Smooth muscle cell (in vitro differentiated cells): Measurements from ENCODE around the gene SMIM35. TPM values are rescaled to one million over a fixed set of nuclear protein-coding genes. Genes with fewer than 3 reads are reported as not detected.

Source experiments
- DNase-seq: peaks from one replicate; lab custom pipeline; 2025; ENCODE audit not compliant: unreplicated experiment; lab: John Stamatoyannopoulos, UW
- H2AFZ ChIP-seq: fragments of 200-600 bp; sonication (generic); 2 replicates; pipeline ENCODE4 v1.6.0; 2016; ENCODE audit warnings: antibody characterized with exemption, low read depth, mild to moderate bottlenecking
- H3F3A ChIP-seq: fragments of 200-600 bp; sonication (generic); 2 replicates; pipeline ENCODE4 v1.6.0; 2017; ENCODE audit warnings: antibody characterized with exemption, low read depth
- H3K27ac ChIP-seq: fragments of 200-600 bp; sonication (generic); 2 replicates; pipeline ENCODE4 v1.5.1; 2016; ENCODE audit warnings: low read depth, mild to moderate bottlenecking
- H3K27me3 ChIP-seq: fragments of 200-600 bp; sonication (generic); 2 replicates; pipeline ENCODE4 v1.6.1; 2016; ENCODE audit warnings: low read depth, mild to moderate bottlenecking
- H3K36me3 ChIP-seq: fragments of 200-600 bp; sonication (generic); 2 replicates; pipeline ENCODE4 v1.5.1; 2016; ENCODE audit warnings: low read depth
- H3K4me1 ChIP-seq: fragments of 200-600 bp; sonication (generic); 2 replicates; pipeline ENCODE4 v1.5.1; 2016; ENCODE audit warnings: low read depth
- H3K4me2 ChIP-seq: fragments of 200-600 bp; sonication (generic); 2 replicates; pipeline ENCODE4 v1.6.0; 2016; ENCODE audit warnings: mild to moderate bottlenecking
- H3K4me3 ChIP-seq: fragments of 200-600 bp; sonication (generic); 2 replicates; pipeline ENCODE4 v1.5.1; 2016; ENCODE audit warnings: mild to moderate bottlenecking
- H3K79me2 ChIP-seq: fragments of 200-600 bp; sonication (generic); 2 replicates; pipeline ENCODE4 v1.6.0; 2016; ENCODE audit warnings: low read depth, mild to moderate bottlenecking
- H3K9ac ChIP-seq: fragments of 200-600 bp; sonication (generic); 2 replicates; pipeline ENCODE4 v1.6.0; 2016; ENCODE audit warnings: low read depth
- H3K9me3 ChIP-seq: fragments of 200-600 bp; sonication (generic); replicated peaks from 2 replicates; pipeline ENCODE4 v1.5.1; 2016; ENCODE audit warnings: low read depth
- H4K20me1 ChIP-seq: fragments of 200-600 bp; sonication (generic); 2 replicates; pipeline ENCODE4 v1.6.0; 2016; ENCODE audit warnings: low read depth
- WGBS: methylation state at CpG from one replicate; pipeline ENCODE4 v1.1.7; 2016; ENCODE audit warnings: low lambda C conversion rate; 5-methylcytosine and 5-hydroxymethylcytosine counted together
- polyA plus RNA-seq: library from polyadenylated mRNA; unstranded; fragments of >200 nt; fragmentation: Nextera tagmentation; extraction: Ambion mirVana; gene quantifications from 2 replicates; pipeline ENCODE4 v1.2.1, GENCODE V29; 2016
- total RNA-seq: library from RNA; depleted of rRNA; stranded (reverse); fragments of >200 nt; gene quantifications from 2 replicates; pipeline ENCODE4 v1.2.3, GENCODE V29; 2014
- TF ChIP-seq, protein P1 (sequence below): fragments of 200-600 bp; sonication (generic); IDR thresholded peaks from 2 replicates; pipeline ENCODE4 v1.5.1; 2017; ENCODE audit warnings: borderline replicate concordance, mild to moderate bottlenecking, antibody characterized with exemption; ENCODE audit not compliant: insufficient read depth, poor library complexity, severe bottlenecking

Gene SMIM35
- total and polyA plus RNA-seq, 2 experiments from 2014 or later: not detected

DNA sequence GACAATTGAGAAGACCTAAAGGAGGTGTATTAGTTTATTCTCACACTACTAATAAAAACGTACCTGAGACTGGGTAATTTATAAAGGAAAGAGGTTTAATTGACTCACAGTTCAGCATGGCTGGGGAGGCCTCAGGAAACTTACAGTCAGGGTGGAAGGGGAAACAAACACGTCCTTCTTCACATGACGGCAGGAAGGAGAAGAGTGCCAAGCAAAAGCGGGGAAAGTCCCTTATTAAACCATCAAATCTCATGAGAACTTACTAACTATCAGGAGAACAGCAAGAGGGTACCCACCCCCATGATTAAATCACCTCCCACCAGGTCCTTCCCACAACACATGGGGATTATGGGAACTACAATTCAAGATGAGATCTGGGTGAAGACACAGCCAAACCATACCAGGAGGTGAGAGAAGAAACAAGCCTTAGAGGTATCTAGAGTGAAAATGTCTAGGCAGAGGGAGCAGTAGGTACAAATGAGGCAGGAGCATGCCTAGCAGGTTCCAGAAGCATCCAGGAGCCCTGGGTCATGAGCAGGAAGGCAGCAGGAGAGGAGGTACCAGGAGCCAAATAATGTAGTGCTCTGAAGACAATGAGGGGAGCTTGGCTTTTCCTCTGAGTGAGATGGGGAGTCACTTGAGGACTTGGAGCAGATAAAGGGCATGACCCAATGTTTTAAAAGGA is 69.0 kb downstream of the SMIM35 start:
- Histone ChIP-seq H3K4me2 (no peak overlapping the region), H3K9ac (no peak overlapping the region), H3F3A (no peaks in the 10 kb centered on the region), H4K20me1 (no peaks in the 10 kb centered on the region), H3K4me3 (no peak overlapping the region), H3K36me3 (no peaks in the 10 kb centered on the region), H3K27ac (no peak overlapping the region), H2AFZ (no peak overlapping the region), H3K79me2 (no peaks in the 10 kb centered on the region), H3K4me1 (no peaks in the 10 kb centered on the region), H3K9me3 (no peaks in the 10 kb centered on the region), H3K27me3 (peaks cover 5% of the 10 kb centered on the region)
- 67% methylated on average over 4 of the region's 4 CpGs for WGBS
- TF ChIP-seq, protein P1, sequence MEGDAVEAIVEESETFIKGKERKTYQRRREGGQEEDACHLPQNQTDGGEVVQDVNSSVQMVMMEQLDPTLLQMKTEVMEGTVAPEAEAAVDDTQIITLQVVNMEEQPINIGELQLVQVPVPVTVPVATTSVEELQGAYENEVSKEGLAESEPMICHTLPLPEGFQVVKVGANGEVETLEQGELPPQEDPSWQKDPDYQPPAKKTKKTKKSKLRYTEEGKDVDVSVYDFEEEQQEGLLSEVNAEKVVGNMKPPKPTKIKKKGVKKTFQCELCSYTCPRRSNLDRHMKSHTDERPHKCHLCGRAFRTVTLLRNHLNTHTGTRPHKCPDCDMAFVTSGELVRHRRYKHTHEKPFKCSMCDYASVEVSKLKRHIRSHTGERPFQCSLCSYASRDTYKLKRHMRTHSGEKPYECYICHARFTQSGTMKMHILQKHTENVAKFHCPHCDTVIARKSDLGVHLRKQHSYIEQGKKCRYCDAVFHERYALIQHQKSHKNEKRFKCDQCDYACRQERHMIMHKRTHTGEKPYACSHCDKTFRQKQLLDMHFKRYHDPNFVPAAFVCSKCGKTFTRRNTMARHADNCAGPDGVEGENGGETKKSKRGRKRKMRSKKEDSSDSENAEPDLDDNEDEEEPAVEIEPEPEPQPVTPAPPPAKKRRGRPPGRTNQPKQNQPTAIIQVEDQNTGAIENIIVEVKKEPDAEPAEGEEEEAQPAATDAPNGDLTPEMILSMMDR: no peak
- DNase-seq: no peak

DNA sequence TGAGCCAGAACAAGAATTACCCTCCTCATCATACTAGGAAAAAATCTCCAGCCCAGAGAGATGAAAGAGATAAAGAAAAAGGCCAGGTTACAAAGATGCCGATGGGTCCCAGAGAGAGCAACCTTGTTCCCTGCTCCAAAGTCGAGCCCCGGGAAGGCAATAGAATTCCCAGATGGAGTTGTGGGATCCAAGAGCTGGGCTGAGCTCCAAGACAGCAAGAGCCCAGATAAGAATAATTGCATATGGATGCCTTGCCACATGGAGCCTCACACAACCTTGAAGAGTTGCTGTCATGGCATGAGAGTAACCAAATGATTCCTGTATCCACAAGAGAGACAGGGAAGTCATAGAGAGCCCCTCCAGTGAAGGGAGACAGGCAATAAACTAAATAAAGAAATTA is 69.7 kb downstream of the SMIM35 start:
- no peaks in the 10 kb centered on the region for H4K20me1 ChIP-seq
- 86% methylated on average over 3 of the region's 3 CpGs for WGBS

DNA sequence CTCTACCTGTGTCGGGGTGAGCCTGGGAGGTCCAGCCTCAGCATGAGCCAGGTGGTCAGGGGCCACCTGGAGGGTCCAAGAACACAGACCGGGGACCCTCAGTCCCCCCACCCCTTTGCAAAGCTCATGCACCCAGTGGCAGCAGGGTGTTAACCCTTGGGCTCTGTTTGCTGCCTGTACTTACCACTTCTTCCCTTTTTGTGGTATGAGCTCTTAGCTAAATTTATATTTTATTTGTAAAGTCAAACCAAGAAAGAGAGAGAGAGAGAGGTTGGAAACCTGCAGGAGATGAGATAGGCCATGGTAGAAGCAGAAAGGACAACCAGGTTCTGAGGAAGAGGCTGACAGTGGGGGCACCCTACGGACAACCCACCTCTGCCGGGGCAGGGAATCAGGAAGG is 70.7 kb downstream of the SMIM35 start:
- DNase-seq: no peak
- no peaks in the 10 kb centered on the region for H4K20me1 ChIP-seq
- TF ChIP-seq, protein P1: no peak
- no peaks in the 10 kb centered on the region for H3K79me2 ChIP-seq
- no peak overlapping the region for H3K4me2 ChIP-seq
- peaks cover 5% of the 10 kb centered on the region for H3K27me3 ChIP-seq
- no peaks in the 10 kb centered on the region for H3K4me1 ChIP-seq
- H3K36me3 ChIP-seq: no peaks in the 10 kb centered on the region
- no peaks in the 10 kb centered on the region for H3F3A ChIP-seq
- H3K27ac ChIP-seq: no peak overlapping the region
- 83% methylated on average over 4 of the region's 4 CpGs for WGBS
- H2AFZ ChIP-seq: no peak overlapping the region
- H3K4me3 ChIP-seq: no peak overlapping the region
- no peak overlapping the region for H3K9ac ChIP-seq
- H3K9me3 ChIP-seq: no peaks in the 10 kb centered on the region

More for the DNA sequence above, 69.7 kb downstream of the SMIM35 start:
- H3K4me3 ChIP-seq: no peak overlapping the region
- H3K4me2 ChIP-seq: no peak overlapping the region
- TF ChIP-seq, protein P1: no peak
- H3K27ac ChIP-seq: no peak overlapping the region
- DNase-seq: no peak
- no peaks in the 10 kb centered on the region for H3K36me3 ChIP-seq
- no peak overlapping the region for H3K9ac ChIP-seq
- H3F3A ChIP-seq: no peaks in the 10 kb centered on the region
- no peaks in the 10 kb centered on the region for H3K9me3 ChIP-seq
- H3K27me3 ChIP-seq: peaks cover 5% of the 10 kb centered on the region
- no peaks in the 10 kb centered on the region for H3K79me2 ChIP-seq
- H3K4me1 ChIP-seq: no peaks in the 10 kb centered on the region
- H2AFZ ChIP-seq: no peak overlapping the region

DNA sequence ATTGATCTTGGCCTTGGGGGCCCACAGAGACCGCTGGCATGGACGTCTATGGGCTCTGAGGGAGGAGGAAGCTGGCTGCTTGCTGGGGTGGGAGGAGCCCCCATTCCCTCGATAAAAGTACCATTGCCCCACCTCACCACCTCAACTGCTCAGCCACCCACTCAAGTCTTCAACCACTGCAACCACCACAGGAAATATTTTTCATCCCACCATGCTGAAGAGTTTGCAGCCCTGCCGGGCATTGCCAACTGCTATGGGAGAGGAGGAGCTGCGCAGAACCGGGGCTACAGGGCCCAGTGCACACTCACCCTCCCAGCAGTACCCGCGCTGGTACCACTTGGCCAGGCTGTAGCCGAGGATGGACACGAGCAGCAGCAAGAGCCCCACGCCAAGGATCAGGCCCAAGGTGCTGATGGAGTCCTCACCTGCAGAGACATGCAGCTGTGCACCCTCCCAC is 71.3 kb downstream of the SMIM35 start:
- Histone ChIP-seq H3F3A (no peaks in the 10 kb centered on the region), H3K4me1 (no peaks in the 10 kb centered on the region), H3K9ac (no peak overlapping the region), H3K79me2 (no peaks in the 10 kb centered on the region), H3K36me3 (no peaks in the 10 kb centered on the region), H3K4me3 (no peak overlapping the region), H3K9me3 (no peaks in the 10 kb centered on the region), H3K27ac (no peak overlapping the region), H3K27me3 (peaks cover 5% of the 10 kb centered on the region), H4K20me1 (no peaks in the 10 kb centered on the region), H2AFZ (no peak overlapping the region), H3K4me2 (no peak overlapping the region)
- 86% methylated on average over 11 of the region's 11 CpGs for WGBS
- no peak for DNase-seq
- TF ChIP-seq, protein P1: no peak
